Measurements from ENCODE around the gene SLC1A3.
"Not testable (repeated sequence)": the region's sequence is repeated elsewhere in the genome, so short reads cannot be mapped to it uniquely, and the experiment has no call there.

Gene SLC1A3

GRCh38 chr5:36630201-36631145 is 24.1 kb downstream of the SLC1A3 start:
- DNase-seq (ENCODE audit: low spot score), result no peak

GRCh38 chr5:36631154-36631553 is 24.7 kb downstream of the SLC1A3 start:
- DNase-seq (ENCODE audit: low spot score), result no peak

GRCh38 chr5:36631620-36632362 is 25.4 kb downstream of the SLC1A3 start:
- DNase-seq (ENCODE audit: low spot score), result no peak

GRCh38 chr5:36632363-36632664 is 25.9 kb downstream of the SLC1A3 start:
- no peak for DNase-seq (ENCODE audit: low spot score)

GRCh38 chr5:36635721-36636390 is 29.4 kb downstream of the SLC1A3 start:
- DNase-seq (ENCODE audit: low spot score), result no peak

GRCh38 chr5:36637101-36637500 is 30.7 kb downstream of the SLC1A3 start:
- no peak for DNase-seq (ENCODE audit: low spot score)

GRCh38 chr5:36637516-36637915 is 31.1 kb downstream of the SLC1A3 start:
- no peak for DNase-seq (ENCODE audit: low spot score)

GRCh38 chr5:36638056-36638455 is 31.6 kb downstream of the SLC1A3 start:
- no peak for DNase-seq (ENCODE audit: low spot score)

GRCh38 chr5:36640949-36641348 is 34.5 kb downstream of the SLC1A3 start:
- no peak for DNase-seq (ENCODE audit: low spot score)

- no peak for DNase-seq (ENCODE audit: low spot score)
Measured at GRCh38 chr5:36641431-36641830, 35.0 kb downstream of the SLC1A3 start.

GRCh38 chr5:36642089-36642488 is 35.7 kb downstream of the SLC1A3 start:
- DNase-seq (ENCODE audit: low spot score), result no peak

GRCh38 chr5:36643162-36643561 is 36.8 kb downstream of the SLC1A3 start:
- no peak for DNase-seq (ENCODE audit: low spot score)

GRCh38 chr5:36643841-36644240 is 37.4 kb downstream of the SLC1A3 start:
- DNase-seq (ENCODE audit: low spot score), result not testable (repeated sequence)

GRCh38 chr5:36644727-36645126 is 38.3 kb downstream of the SLC1A3 start:
- no peak for DNase-seq (ENCODE audit: low spot score)

- DNase-seq (ENCODE audit: low spot score), result no peak
Measured at GRCh38 chr5:36646100-36646499, 39.7 kb downstream of the SLC1A3 start.

- DNase-seq (ENCODE audit: low spot score), result no peak
Measured at GRCh38 chr5:36646507-36647023, 40.2 kb downstream of the SLC1A3 start.

GRCh38 chr5:36647046-36647445 is 40.6 kb downstream of the SLC1A3 start:
- no peak for DNase-seq (ENCODE audit: low spot score)

- no peak for DNase-seq (ENCODE audit: low spot score)
Measured at GRCh38 chr5:36648426-36648825, 42.0 kb downstream of the SLC1A3 start.

GRCh38 chr5:36651761-36652685 is 45.6 kb downstream of the SLC1A3 start:
- no peak for DNase-seq (ENCODE audit: low spot score)

- no peak for DNase-seq (ENCODE audit: low spot score)
Measured at GRCh38 chr5:36653044-36653705, 46.8 kb downstream of the SLC1A3 start.

- no peak for DNase-seq (ENCODE audit: low spot score)
Measured at GRCh38 chr5:36654564-36654963, 48.2 kb downstream of the SLC1A3 start.

Data from NAMALWA (cell line).